Lower lobe of right lung (tissue), 2 donors: Measurements from ENCODE around the gene ANXA4. TPM values are rescaled to one million over a fixed set of nuclear protein-coding genes. Genes with fewer than 3 reads are reported as not detected.
"Not testable (repeated sequence)": the region's sequence is repeated elsewhere in the genome, so short reads cannot be mapped to it uniquely, and the experiment has no call there.

Experiments
- ATAC-seq, 2 donors: fragments of 200-7000 bp; cut with Tn5 transposase; one replicate each; pipeline ENCODE4 v1.9.1; 2020 to 2022; ENCODE audit warnings: mild to moderate bottlenecking in 2 of 2, moderate library complexity in 2 of 2
- DNase-seq: peaks from one replicate; pipeline ENCODE4 v3.0.0-alpha.2; 2020
- H3K27ac ChIP-seq: fragments of 200-600 bp; one replicate; pipeline ENCODE4 v1.8.0; 2022
- H3K27me3 ChIP-seq: fragments of 200-600 bp; one replicate; pipeline ENCODE4 v1.8.0; 2022; ENCODE audit warnings: low read depth
- H3K36me3 ChIP-seq: fragments of 200-600 bp; one replicate; pipeline ENCODE4 v1.8.0; 2022; ENCODE audit warnings: mild to moderate bottlenecking
- H3K4me1 ChIP-seq: fragments of 200-600 bp; one replicate; pipeline ENCODE4 v1.8.0; 2022
- H3K4me3 ChIP-seq: fragments of 200-600 bp; one replicate; pipeline ENCODE4 v1.8.0; 2022; ENCODE audit warnings: mild to moderate bottlenecking
- H3K9me3 ChIP-seq: fragments of 200-600 bp; one replicate; pipeline ENCODE4 v1.8.0; 2022
- intact Hi-C: fragments of 100-400 bp; cut with DNase I; formaldehyde crosslinking; loops from one replicate; pipeline ENCODE4 v1.11.0; 2022
- total RNA-seq: library from RNA; stranded (reverse); fragmentation: NEBNext Ultra II Directional; extraction: Animal tissue kit (Norgen Biotek cat#: 25700); gene quantifications from one replicate; pipeline ENCODE4 v1.2.1, GENCODE V29; 2021
- TF ChIP-seq, protein P1 (sequence below): fragments of 200-600 bp; IDR thresholded peaks from one replicate; pipeline ENCODE4 v1.8.0; 2022; ENCODE audit warnings: antibody characterized with exemption, mild to moderate bottlenecking
- donor health status: DM: no; HTN: yes; CAD: no; lungs with severe emphysema.

Gene ANXA4
- total RNA-seq, 1 donor from 2014 or later = 173 TPM

DNA sequence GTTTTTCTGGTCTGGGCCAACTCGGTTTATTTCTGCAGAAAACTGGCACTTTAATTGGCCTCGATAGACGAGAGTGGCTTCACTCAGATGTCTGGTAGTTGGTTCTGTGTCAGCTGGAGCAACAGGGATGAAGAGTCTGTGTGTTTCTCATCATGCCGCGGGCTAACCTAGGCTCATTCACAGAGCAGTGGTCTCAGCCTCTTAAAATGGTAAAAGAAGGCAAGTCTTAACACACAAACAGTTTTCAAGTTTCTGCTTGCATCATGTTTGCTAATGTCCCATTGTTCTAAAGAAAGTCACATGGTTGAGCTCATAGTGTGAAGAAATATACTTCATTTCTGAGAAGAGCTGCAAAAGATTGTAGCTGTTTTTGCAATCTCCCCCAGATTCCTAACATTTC is 37.5 kb upstream of the ANXA4 start:
- Histone ChIP-seq H3K4me3 (no peak overlapping the region), H3K27ac (peak overlapping the region; percentile 54), H3K4me1 (no peaks in the 10 kb centered on the region), H3K36me3 (no peaks in the 10 kb centered on the region), H3K27me3 (no peaks in the 10 kb centered on the region), H3K9me3 (no peaks in the 10 kb centered on the region)
- intact Hi-C loops = no loop called here
- DNase-seq (no peak), ATAC-seq (peak; percentile 21 to 47)
- TF ChIP-seq, protein P1, sequence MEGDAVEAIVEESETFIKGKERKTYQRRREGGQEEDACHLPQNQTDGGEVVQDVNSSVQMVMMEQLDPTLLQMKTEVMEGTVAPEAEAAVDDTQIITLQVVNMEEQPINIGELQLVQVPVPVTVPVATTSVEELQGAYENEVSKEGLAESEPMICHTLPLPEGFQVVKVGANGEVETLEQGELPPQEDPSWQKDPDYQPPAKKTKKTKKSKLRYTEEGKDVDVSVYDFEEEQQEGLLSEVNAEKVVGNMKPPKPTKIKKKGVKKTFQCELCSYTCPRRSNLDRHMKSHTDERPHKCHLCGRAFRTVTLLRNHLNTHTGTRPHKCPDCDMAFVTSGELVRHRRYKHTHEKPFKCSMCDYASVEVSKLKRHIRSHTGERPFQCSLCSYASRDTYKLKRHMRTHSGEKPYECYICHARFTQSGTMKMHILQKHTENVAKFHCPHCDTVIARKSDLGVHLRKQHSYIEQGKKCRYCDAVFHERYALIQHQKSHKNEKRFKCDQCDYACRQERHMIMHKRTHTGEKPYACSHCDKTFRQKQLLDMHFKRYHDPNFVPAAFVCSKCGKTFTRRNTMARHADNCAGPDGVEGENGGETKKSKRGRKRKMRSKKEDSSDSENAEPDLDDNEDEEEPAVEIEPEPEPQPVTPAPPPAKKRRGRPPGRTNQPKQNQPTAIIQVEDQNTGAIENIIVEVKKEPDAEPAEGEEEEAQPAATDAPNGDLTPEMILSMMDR = no peak

DNA sequence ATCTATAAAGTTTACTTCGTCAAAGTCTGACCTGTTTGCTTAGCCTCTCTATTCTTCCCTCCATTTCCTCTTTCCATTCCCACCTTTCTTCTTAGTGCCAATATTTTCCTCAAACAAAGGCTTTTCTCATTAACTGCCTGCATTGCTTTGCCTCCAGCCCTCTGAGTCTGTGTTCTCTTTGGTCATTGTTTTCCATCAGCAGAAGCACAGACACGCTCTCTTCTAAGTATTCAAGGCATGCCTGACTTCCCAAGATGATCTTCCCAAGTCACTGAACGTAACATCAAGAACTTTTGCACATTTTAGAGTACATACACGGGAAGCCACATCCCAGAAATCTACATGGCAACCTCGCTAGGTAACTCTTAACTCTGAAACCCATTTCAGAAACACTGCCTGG is 32.6 kb upstream of the ANXA4 start:
- DNase-seq (no peak), ATAC-seq (no peak)
- no peak overlapping the region for H3K27ac ChIP-seq
- H3K4me3 ChIP-seq = no peak overlapping the region
- H3K9me3 ChIP-seq = no peaks in the 10 kb centered on the region
- TF ChIP-seq, protein P1 = no peak
- peaks cover under 1% of the 10 kb centered on the region for H3K4me1 ChIP-seq
- no peaks in the 10 kb centered on the region for H3K27me3 ChIP-seq
- no peaks in the 10 kb centered on the region for H3K36me3 ChIP-seq
- intact Hi-C loops = no loop called here

DNA sequence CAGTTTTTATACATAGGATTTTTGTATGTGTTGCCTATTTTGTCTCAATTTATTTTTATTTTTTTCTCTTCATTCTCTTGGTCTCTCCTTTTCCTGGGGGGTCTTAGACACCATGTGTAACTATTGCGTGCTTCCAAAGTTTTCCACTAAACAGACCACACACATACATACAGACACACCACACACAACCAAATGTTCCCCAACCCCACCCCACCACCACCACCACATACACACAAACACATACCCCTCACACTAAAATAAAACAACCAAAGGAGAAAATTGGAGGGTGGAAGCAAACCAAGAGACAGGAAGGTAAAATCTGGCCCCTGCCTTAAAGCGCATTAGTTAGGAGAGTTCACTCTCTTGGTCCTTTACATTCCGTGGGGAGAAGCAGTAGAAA is 30.0 kb upstream of the ANXA4 start:
- DNase-seq (no peak), ATAC-seq (no peak)
- TF ChIP-seq, protein P1 = no peak
- Histone ChIP-seq H3K36me3 (no peaks in the 10 kb centered on the region), H3K9me3 (no peaks in the 10 kb centered on the region), H3K4me1 (peaks cover 8% of the 10 kb centered on the region), H3K27ac (no peak overlapping the region), H3K27me3 (no peaks in the 10 kb centered on the region), H3K4me3 (no peak overlapping the region)
- intact Hi-C loops = loop anchor here (5.0 kb wide), 1 partner anchor 155 kb away; no protein-coding TSS in a partner anchor

DNA sequence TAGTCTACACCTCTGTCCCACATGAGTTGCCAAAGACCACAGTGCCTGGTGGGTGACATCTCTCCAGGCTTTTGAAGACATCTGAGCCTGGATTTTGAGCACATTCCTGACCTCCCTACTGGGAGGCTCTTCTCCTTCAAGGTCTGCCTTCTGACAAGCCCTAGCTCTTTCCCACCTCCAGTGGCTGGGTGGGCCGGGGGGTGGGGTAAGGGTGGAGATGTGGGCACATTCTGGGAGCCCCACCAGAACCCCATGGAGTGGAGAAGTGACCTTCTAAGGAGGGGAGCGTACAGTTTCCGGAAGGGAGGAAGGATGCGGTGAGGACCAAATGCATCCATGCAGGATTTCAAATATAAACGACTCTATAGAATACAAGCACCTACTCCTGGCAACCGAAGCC is 27.9 kb upstream of the ANXA4 start:
- H3K4me3 ChIP-seq = no peak overlapping the region
- intact Hi-C loops = loop anchor here (5.0 kb wide), 1 partner anchor 157 kb away; no protein-coding TSS in a partner anchor
- ATAC-seq (peak in 1 of 2 donors; percentile 17), DNase-seq (no peak)
- H3K9me3 ChIP-seq = no peaks in the 10 kb centered on the region
- TF ChIP-seq, protein P1 = no peak
- H3K36me3 ChIP-seq = no peaks in the 10 kb centered on the region
- no peaks in the 10 kb centered on the region for H3K27me3 ChIP-seq
- no peak overlapping the region for H3K27ac ChIP-seq
- peaks cover 8% of the 10 kb centered on the region for H3K4me1 ChIP-seq

DNA sequence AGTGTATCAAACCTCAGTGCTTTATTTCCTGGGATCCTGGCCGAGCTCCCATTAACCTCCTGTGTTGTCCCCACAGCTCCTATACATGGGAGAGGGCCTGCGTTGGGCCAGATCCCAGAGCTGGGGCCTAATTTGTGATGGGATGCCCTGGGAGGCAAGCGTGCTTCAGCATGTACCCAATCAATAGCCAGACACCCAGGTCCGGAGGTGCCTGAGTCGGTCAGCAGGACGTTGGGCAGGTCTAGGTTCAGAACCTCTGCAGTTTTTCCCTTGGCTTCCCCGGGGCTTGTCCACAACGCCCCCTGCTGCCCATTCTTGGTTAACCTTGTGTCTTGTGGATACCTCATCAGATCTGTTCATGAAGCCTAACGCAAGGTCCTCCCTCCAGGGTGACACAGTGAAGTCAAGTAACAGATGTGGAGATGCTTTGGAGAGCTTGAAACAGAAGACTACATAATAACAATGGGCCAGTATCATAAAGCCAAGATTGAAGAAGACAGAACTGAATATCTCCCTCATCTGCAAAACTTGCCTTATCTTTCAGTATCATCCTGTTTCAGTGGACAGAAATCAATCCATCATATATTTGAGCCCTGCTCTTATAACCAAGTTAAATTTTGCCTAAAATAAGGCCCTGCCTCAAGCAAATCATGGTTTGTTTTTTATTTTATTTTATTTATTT is 27.3 kb upstream of the ANXA4 start:
- not testable (repeated sequence) for H3K4me3 ChIP-seq, H3K4me1 ChIP-seq, H3K27me3 ChIP-seq, H3K27ac ChIP-seq, H3K9me3 ChIP-seq, H3K36me3 ChIP-seq
- intact Hi-C loops = loop anchor here (5.0 kb wide), 1 partner anchor 157 kb away; no protein-coding TSS in a partner anchor
- TF ChIP-seq, protein P1 = peak; percentile 86
- DNase-seq (peak; percentile 85), ATAC-seq (peak; percentile 94 to 95)
